ENCODE results near the gene BLNK. TPM values are rescaled to one million over a fixed set of nuclear protein-coding genes. Genes with fewer than 3 reads are reported as not detected.

Gene BLNK
- total RNA-seq, 1 experiment from 2014 or later = 1.1 TPM

DNA sequence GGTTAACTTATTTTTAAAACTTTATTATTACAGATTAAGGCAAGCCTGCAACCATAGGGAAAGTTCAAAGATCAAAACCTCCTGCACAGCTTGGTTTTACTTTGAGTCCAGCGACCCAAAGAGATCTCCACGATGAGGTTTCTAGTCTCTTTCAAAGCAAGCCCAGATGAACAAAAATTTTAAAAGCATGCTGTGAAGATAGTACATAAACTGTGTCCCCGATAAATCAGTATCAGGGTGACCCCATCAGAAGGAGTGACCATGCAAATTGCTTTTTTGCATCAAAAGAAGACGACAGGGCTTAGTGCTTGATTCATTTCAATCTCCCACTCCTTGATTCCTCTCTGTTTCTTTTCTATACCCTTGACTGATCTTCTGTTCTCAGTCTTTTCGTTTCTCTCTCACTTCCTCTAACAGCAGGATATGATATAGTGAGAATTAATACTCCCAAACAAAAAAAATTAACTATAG lies 16.8 kb upstream of the BLNK start:
- Mint-ChIP-seq H3K36me3 (ENCODE audit: insufficient read depth, unreplicated experiment) (no peaks in the 10 kb centered on the region), H3K4me1 (ENCODE audit: insufficient read depth, unreplicated experiment) (peaks cover 11% of the 10 kb centered on the region), H3K27ac (ENCODE audit: low read depth, unreplicated experiment) (no peak overlapping the region), H3K27me3 (ENCODE audit: insufficient read depth, unreplicated experiment) (no peaks in the 10 kb centered on the region), H3K4me3 (ENCODE audit: unreplicated experiment) (no peak overlapping the region), H3K9me3 (ENCODE audit: unreplicated experiment) (no peaks in the 10 kb centered on the region)
- intact Hi-C loops (cut with micrococcal nuclease) = no loop called here
- no TSS peak for BruUV-seq (replicated peaks)
- DNase-seq (ENCODE audit: unreplicated experiment) = no peak
- TF ChIP-seq, protein P1, sequence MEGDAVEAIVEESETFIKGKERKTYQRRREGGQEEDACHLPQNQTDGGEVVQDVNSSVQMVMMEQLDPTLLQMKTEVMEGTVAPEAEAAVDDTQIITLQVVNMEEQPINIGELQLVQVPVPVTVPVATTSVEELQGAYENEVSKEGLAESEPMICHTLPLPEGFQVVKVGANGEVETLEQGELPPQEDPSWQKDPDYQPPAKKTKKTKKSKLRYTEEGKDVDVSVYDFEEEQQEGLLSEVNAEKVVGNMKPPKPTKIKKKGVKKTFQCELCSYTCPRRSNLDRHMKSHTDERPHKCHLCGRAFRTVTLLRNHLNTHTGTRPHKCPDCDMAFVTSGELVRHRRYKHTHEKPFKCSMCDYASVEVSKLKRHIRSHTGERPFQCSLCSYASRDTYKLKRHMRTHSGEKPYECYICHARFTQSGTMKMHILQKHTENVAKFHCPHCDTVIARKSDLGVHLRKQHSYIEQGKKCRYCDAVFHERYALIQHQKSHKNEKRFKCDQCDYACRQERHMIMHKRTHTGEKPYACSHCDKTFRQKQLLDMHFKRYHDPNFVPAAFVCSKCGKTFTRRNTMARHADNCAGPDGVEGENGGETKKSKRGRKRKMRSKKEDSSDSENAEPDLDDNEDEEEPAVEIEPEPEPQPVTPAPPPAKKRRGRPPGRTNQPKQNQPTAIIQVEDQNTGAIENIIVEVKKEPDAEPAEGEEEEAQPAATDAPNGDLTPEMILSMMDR (IDR thresholded peaks at IDR 0.05; ENCODE audit: unreplicated experiment) = no peak
- ChIA-PET CTCF (interaction anchor here (1.6 to 3.1 kb wide), 4 partner anchors 16 to 271 kb away, joined by 5 to 41 read pairs (median 11); partner anchors contain the start of gene BLNK), POLR2A (interaction anchor here (0.7 to 4.0 kb wide), 7 partner anchors 11 to 595 kb away, joined by 3 to 28 read pairs (median 3); partner anchors contain the start of genes BLNK and TCTN3)

DNA sequence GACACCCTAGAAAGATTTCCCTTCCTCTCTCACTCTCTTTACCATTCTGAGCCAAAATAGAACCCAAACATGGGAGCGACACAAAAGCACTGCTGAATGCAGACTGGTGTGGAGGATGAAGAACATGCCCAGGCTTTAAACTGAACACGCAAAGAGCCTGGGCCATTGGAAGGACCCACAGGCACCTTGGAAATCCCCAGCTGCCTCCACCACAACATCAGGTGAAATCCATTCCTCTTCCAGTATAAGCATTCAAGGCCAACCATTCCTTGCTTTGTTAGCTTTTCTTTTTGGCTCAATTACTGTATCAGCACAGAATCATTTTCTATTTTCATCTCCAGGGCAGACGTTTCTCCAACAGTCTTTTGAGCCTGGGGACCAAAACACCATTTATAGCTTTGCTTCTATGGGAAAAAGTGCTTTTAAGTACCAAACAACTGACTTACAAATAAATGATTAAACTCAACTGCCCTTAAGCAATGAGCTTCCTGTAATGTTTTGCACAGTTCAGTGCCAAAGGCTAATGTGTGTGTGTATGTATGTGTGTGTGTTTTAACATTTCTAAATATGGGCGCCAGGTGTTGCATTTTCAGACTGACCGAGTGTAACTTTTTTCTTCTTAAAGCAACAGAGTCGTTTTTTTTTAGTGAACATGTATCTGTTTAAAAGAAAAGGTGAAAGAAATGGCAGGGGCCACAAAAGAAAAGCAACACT lies 16.2 kb upstream of the BLNK start:
- POLR2A ChIA-PET = interaction anchor here (0.7 to 4.0 kb wide), 9 partner anchors 11 to 594 kb away, joined by 3 to 28 read pairs (median 3); partner anchors contain the start of genes BLNK, CCNJ and TCTN3
- CTCF ChIA-PET = interaction anchor here (0.5 to 3.1 kb wide), 14 partner anchors 15 to 593 kb away, joined by 3 to 41 read pairs (median 3); partner anchors contain the start of genes BLNK and ZNF518A
- TF ChIP-seq, protein P1 (IDR thresholded peaks at IDR 0.05; ENCODE audit: unreplicated experiment) = no peak
- H3K4me3 Mint-ChIP-seq (ENCODE audit: unreplicated experiment) = no peak overlapping the region
- peak; percentile 66 for DNase-seq (ENCODE audit: unreplicated experiment)
- H3K36me3 Mint-ChIP-seq (ENCODE audit: insufficient read depth, unreplicated experiment) = no peaks in the 10 kb centered on the region
- no peaks in the 10 kb centered on the region for H3K27me3 Mint-ChIP-seq (ENCODE audit: insufficient read depth, unreplicated experiment)
- H3K4me1 Mint-ChIP-seq (ENCODE audit: insufficient read depth, unreplicated experiment) = peaks cover 11% of the 10 kb centered on the region
- H3K9me3 Mint-ChIP-seq (ENCODE audit: unreplicated experiment) = no peaks in the 10 kb centered on the region
- intact Hi-C loops (cut with micrococcal nuclease) = no loop called here
- BruUV-seq (replicated peaks) = no TSS peak
- peak overlapping the region; percentile 68 for H3K27ac Mint-ChIP-seq (ENCODE audit: low read depth, unreplicated experiment)

DNA sequence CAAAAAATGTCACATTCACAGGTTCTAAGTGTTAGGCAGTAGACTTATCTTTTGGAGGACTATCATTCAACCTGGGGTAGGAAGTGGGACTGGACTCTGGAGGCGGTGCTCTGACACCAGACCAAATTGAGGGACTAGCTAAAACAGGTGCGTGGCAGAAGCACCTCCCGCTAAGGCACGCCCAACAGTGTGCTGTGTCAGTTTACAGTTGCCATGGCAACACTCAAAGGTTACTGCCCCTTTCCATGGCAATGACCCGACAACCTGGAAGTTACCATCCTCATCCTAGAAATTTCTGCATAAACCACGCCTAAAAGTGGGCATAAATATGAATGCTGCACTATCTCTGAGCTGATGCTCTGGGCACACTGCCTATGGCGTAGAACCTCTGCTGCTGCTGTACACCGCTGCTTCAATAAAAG lies 14.0 kb upstream of the BLNK start:
- CTCF ChIA-PET = interaction anchor here (1.0 to 1.2 kb wide), 3 partner anchors 55 to 238 kb away, joined by 3 to 8 read pairs (median 3); no protein-coding TSS in a partner anchor
- no peak overlapping the region for H3K4me3 Mint-ChIP-seq (ENCODE audit: unreplicated experiment)

DNA sequence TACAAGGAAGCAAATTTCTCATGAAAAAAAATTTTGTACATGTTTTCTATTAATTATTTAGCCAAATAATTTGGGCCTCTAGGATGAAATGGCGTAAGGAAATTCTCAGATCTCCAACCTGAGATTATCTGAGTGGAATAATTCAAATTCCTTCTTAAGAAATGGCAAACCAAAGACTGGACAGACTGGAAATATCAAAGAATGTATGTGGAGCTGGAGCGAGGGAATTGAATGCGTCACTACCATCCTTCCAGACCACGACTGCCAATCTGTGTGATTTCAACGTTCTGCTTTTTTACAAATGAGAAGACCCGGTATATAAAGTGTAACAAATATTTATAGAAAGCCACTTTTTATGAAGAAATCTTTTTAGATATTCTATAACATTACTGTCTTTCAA lies 12.4 kb upstream of the BLNK start:
- no peak overlapping the region for H3K27ac Mint-ChIP-seq (ENCODE audit: low read depth, unreplicated experiment)
- H3K9me3 Mint-ChIP-seq (ENCODE audit: unreplicated experiment) = no peaks in the 10 kb centered on the region
- POLR2A ChIA-PET = no interaction called here

More for the DNA sequence above, 14.0 kb upstream of the BLNK start:
- no TSS peak for BruUV-seq (replicated peaks)
- no peaks in the 10 kb centered on the region for H3K27me3 Mint-ChIP-seq (ENCODE audit: insufficient read depth, unreplicated experiment)
- POLR2A ChIA-PET = interaction anchor here (0.7 to 4.0 kb wide), 2 partner anchors 14 to 56 kb away, joined by 4 to 28 read pairs; partner anchors contain the start of gene BLNK
- H3K36me3 Mint-ChIP-seq (ENCODE audit: insufficient read depth, unreplicated experiment) = no peaks in the 10 kb centered on the region
- intact Hi-C loops (cut with micrococcal nuclease) = no loop called here
- no peaks in the 10 kb centered on the region for H3K9me3 Mint-ChIP-seq (ENCODE audit: unreplicated experiment)
- H3K4me1 Mint-ChIP-seq (ENCODE audit: insufficient read depth, unreplicated experiment) = peaks cover 17% of the 10 kb centered on the region
- TF ChIP-seq, protein P1 (IDR thresholded peaks at IDR 0.05; ENCODE audit: unreplicated experiment) = no peak
- no peak overlapping the region for H3K27ac Mint-ChIP-seq (ENCODE audit: low read depth, unreplicated experiment)
- no peak for DNase-seq (ENCODE audit: unreplicated experiment)

More for the DNA sequence above, 12.4 kb upstream of the BLNK start:
- DNase-seq (ENCODE audit: unreplicated experiment) = no peak
- CTCF ChIA-PET = interaction anchor here (0.7 to 1.0 kb wide), 2 partner anchors 54 to 321 kb away, joined by 3 to 5 read pairs; no protein-coding TSS in a partner anchor
- H3K27me3 Mint-ChIP-seq (ENCODE audit: insufficient read depth, unreplicated experiment) = no peaks in the 10 kb centered on the region
- intact Hi-C loops (cut with micrococcal nuclease) = no loop called here
- H3K4me1 Mint-ChIP-seq (ENCODE audit: insufficient read depth, unreplicated experiment) = peaks cover 22% of the 10 kb centered on the region
- no TSS peak for BruUV-seq (replicated peaks)
- TF ChIP-seq, protein P1 (IDR thresholded peaks at IDR 0.05; ENCODE audit: unreplicated experiment) = no peak
- H3K4me3 Mint-ChIP-seq (ENCODE audit: unreplicated experiment) = no peak overlapping the region
- no peaks in the 10 kb centered on the region for H3K36me3 Mint-ChIP-seq (ENCODE audit: insufficient read depth, unreplicated experiment)

Measured in MCF 10A (cell line).